HEK293 (cell line): ENCODE measurements around the gene NABP2.

Experiments
- CTCF ChIA-PET: fragments of 350-600 bp; formaldehyde crosslinking; extraction: SDS; loops from one replicate; lab custom pipeline; 2021; ENCODE audit warnings: antibody characterized with exemption; lab: Yijun Ruan, JAX
- POLR2A ChIA-PET: fragments of 300-600 bp; formaldehyde crosslinking; extraction: SDS; loops from one replicate; lab custom pipeline; 2020; ENCODE audit warnings: antibody characterized with exemption, inconsistent platforms; lab: Yijun Ruan, JAX
- H3K27ac ChIP-seq: fragments of 200-500 bp; sonication (Bioruptor generic); 2 replicates; pipeline ENCODE4 v1.5.1; 2014; ENCODE audit warnings: low read depth, low read length, control low read depth, inconsistent platforms; ENCODE audit errors: extremely low read depth
- H3K36me3 ChIP-seq, 2 experiments: fragments of 200-500 bp in 1 of 2; sonication (Bioruptor generic) in 1 of 2; 1 replicate in 1 of 2; 2 replicates in 1 of 2; pipeline ENCODE4 v1.5.1; 2014 to 2017; ENCODE audit warnings: inconsistent platforms in 2 of 2, low read length in 2 of 2; ENCODE audit not compliant: control insufficient read depth in 2 of 2, insufficient read depth in 1 of 2
- H3K4me1 ChIP-seq: fragments of 200-500 bp; sonication (Bioruptor generic); 2 replicates; pipeline ENCODE4 v1.5.1; 2014; ENCODE audit warnings: mild to moderate bottlenecking, low read length, inconsistent platforms; ENCODE audit not compliant: control insufficient read depth, insufficient read depth
- H3K4me3 ChIP-seq: 2 replicates; pipeline ENCODE4 v1.5.1; 2011; ENCODE audit warnings: low read depth, mild to moderate bottlenecking, control low read depth, low read length, moderate library complexity
- H3K9me3 ChIP-seq: fragments of 200-500 bp; sonication (Bioruptor generic); 2 replicates; pipeline ENCODE4 v1.5.1; 2014; ENCODE audit warnings: low read depth, low read length, inconsistent platforms; ENCODE audit not compliant: control insufficient read depth, insufficient read depth
- BCL11A ChIP-seq: fragments of 450-650 bp; formaldehyde crosslinking; IDR thresholded peaks from 2 replicates; pipeline ENCODE4 v1.5.1; 2016; ENCODE audit warnings: low read depth, missing biosample characterization, missing genetic modification characterization
- EGR2 ChIP-seq: fragments of 450-650 bp; formaldehyde crosslinking; IDR thresholded peaks from 2 replicates; pipeline ENCODE4 v1.5.1; 2016; ENCODE audit warnings: low read depth, missing biosample characterization, missing genetic modification characterization
- GLI4 ChIP-seq: fragments of 450-650 bp; formaldehyde crosslinking; IDR thresholded peaks from 2 replicates; pipeline ENCODE4 v1.5.1; 2016; ENCODE audit warnings: missing biosample characterization, missing genetic modification characterization
- KLF7 ChIP-seq: fragments of 450-650 bp; formaldehyde crosslinking; IDR thresholded peaks from 2 replicates; pipeline ENCODE4 v1.5.1; 2016; ENCODE audit warnings: missing biosample characterization, missing genetic modification characterization, borderline replicate concordance
- KLF9 ChIP-seq: fragments of 450-650 bp; formaldehyde crosslinking; IDR thresholded peaks from 2 replicates; pipeline ENCODE4 v1.5.1; 2016; ENCODE audit warnings: missing biosample characterization, missing genetic modification characterization, low read depth
- MEIS1 ChIP-seq: sonication (generic); formaldehyde crosslinking; IDR thresholded peaks from 2 replicates; pipeline ENCODE4 v1.8.1; 2022; ENCODE audit warnings: missing genetic modification reagents, mild to moderate bottlenecking, borderline replicate concordance
- PRDM1 ChIP-seq: fragments of 450-650 bp; formaldehyde crosslinking; IDR thresholded peaks from 2 replicates; pipeline ENCODE4; 2016; ENCODE audit warnings: missing biosample characterization, missing genetic modification characterization
- SALL2 ChIP-seq: fragments of 450-650 bp; formaldehyde crosslinking; IDR thresholded peaks from 2 replicates; pipeline ENCODE4 v1.5.0; 2017; ENCODE audit warnings: missing biosample characterization, mild to moderate bottlenecking, missing genetic modification characterization, borderline replicate concordance
- ZBTB17 ChIP-seq: fragments of 450-650 bp; formaldehyde crosslinking; IDR thresholded peaks from 2 replicates; pipeline ENCODE4 v1.5.1; 2016; ENCODE audit warnings: missing biosample characterization, missing genetic modification characterization
- ZFHX2 ChIP-seq: fragments of 450-650 bp; formaldehyde crosslinking; conservative IDR thresholded peaks from 2 replicates; pipeline ENCODE4 v1.5.1; 2016; ENCODE audit warnings: missing biosample characterization, missing genetic modification characterization
- ZNF10 ChIP-seq: fragments of 450-650 bp; formaldehyde crosslinking; IDR thresholded peaks from 2 replicates; pipeline ENCODE4 v1.5.1; 2017; ENCODE audit warnings: missing biosample characterization, missing genetic modification characterization
- ZNF138 ChIP-seq: fragments of 450-650 bp; formaldehyde crosslinking; IDR thresholded peaks from 2 replicates; pipeline ENCODE4 v1.5.1; 2016; ENCODE audit warnings: missing biosample characterization, missing genetic modification characterization, borderline replicate concordance
- ZNF202 ChIP-seq: fragments of 450-650 bp; formaldehyde crosslinking; IDR thresholded peaks from 2 replicates; pipeline ENCODE4 v1.5.1; 2016; ENCODE audit warnings: missing biosample characterization, missing genetic modification characterization, borderline replicate concordance
- ZNF292 ChIP-seq: fragments of 450-650 bp; formaldehyde crosslinking; IDR thresholded peaks from 2 replicates; pipeline ENCODE4 v1.5.1; 2016; ENCODE audit warnings: low read depth, missing biosample characterization, missing genetic modification characterization, borderline replicate concordance
- ZNF324 ChIP-seq: fragments of 450-650 bp; formaldehyde crosslinking; IDR thresholded peaks from 2 replicates; pipeline ENCODE4 v1.5.1; 2016; ENCODE audit warnings: missing biosample characterization, missing genetic modification characterization
- ZNF433 ChIP-seq: fragments of 450-650 bp; formaldehyde crosslinking; IDR thresholded peaks from 2 replicates; pipeline ENCODE4 v1.5.1; 2016; ENCODE audit warnings: missing biosample characterization, missing genetic modification characterization, low read depth
- ZNF529 ChIP-seq: fragments of 450-650 bp; formaldehyde crosslinking; IDR thresholded peaks from 2 replicates; pipeline ENCODE4 v1.5.1; 2017; ENCODE audit warnings: missing genetic modification characterization, missing biosample characterization; ENCODE audit not compliant: insufficient replicate concordance
- ZNF544 ChIP-seq: fragments of 450-650 bp; formaldehyde crosslinking; IDR thresholded peaks from 2 replicates; pipeline ENCODE4 v1.5.0; 2017; ENCODE audit warnings: missing biosample characterization, missing genetic modification characterization
- ZNF610 ChIP-seq: fragments of 450-650 bp; formaldehyde crosslinking; IDR thresholded peaks from 2 replicates; pipeline ENCODE4 v1.5.1; 2016; ENCODE audit warnings: missing biosample characterization, missing genetic modification characterization, borderline replicate concordance
- ZNF670 ChIP-seq: fragments of 450-650 bp; formaldehyde crosslinking; IDR thresholded peaks from 2 replicates; pipeline ENCODE4 v1.5.1; 2016; ENCODE audit warnings: missing biosample characterization, missing genetic modification characterization, low read depth
- ZNF747 ChIP-seq: fragments of 450-650 bp; formaldehyde crosslinking; IDR thresholded peaks from 2 replicates; pipeline ENCODE4 v1.5.1; 2016; ENCODE audit warnings: missing biosample characterization, missing genetic modification characterization
- ZNF76 ChIP-seq: fragments of 450-650 bp; formaldehyde crosslinking; IDR thresholded peaks from 2 replicates; pipeline ENCODE4; 2016; ENCODE audit warnings: low read depth, missing biosample characterization, missing genetic modification characterization, borderline replicate concordance
- TF ChIP-seq, protein P1 (sequence below): fragments of 450-650 bp; formaldehyde crosslinking; IDR thresholded peaks from 2 replicates; pipeline ENCODE4 v1.5.1; 2016; ENCODE audit warnings: missing biosample characterization, missing genetic modification characterization
- TF ChIP-seq, protein P2 (sequence below): fragments of 450-650 bp; formaldehyde crosslinking; IDR thresholded peaks from 2 replicates; pipeline ENCODE4 v1.5.1; 2016; ENCODE audit warnings: missing biosample characterization, missing genetic modification characterization
- TF ChIP-seq, protein P3 (sequence below): fragments of 450-650 bp; formaldehyde crosslinking; optimal IDR thresholded peaks from 2 replicates; pipeline ENCODE3; 2016; ENCODE audit warnings: missing biosample characterization, mild to moderate bottlenecking, missing genetic modification characterization
- TF ChIP-seq, protein P4 (sequence below): fragments of 450-650 bp; formaldehyde crosslinking; IDR thresholded peaks from 2 replicates; pipeline ENCODE4 v1.5.1; 2016; ENCODE audit warnings: missing biosample characterization, missing genetic modification characterization
- TF ChIP-seq, protein P5 (sequence below): fragments of 450-650 bp; formaldehyde crosslinking; IDR thresholded peaks from 2 replicates; pipeline ENCODE4 v1.5.1; 2017; ENCODE audit warnings: missing biosample characterization, missing genetic modification characterization

NABP2 gene

GRCh38 chr12:56266693-56267442 lies 42.7 kb downstream of the NABP2 start, which contains the start of gene COQ10A (continued):
- TF ChIP-seq, protein P1, sequence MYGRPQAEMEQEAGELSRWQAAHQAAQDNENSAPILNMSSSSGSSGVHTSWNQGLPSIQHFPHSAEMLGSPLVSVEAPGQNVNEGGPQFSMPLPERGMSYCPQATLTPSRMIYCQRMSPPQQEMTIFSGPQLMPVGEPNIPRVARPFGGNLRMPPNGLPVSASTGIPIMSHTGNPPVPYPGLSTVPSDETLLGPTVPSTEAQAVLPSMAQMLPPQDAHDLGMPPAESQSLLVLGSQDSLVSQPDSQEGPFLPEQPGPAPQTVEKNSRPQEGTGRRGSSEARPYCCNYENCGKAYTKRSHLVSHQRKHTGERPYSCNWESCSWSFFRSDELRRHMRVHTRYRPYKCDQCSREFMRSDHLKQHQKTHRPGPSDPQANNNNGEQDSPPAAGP, result peak; percentile 96
- TF ChIP-seq SALL2 (tag by site-specific recombination), result no peak

- no peaks in the 10 kb centered on the region; the same call in 1 of the 2 replicates for H3K4me1 ChIP-seq
- TF ChIP-seq ZFHX2 (tag by site-specific recombination), result peak; percentile 48; the same call in 1 of the 2 replicates
- no peak for TF ChIP-seq ZNF544 (tag by site-specific recombination)
- TF ChIP-seq ZNF202 (tag by site-specific recombination), result no peak
- no peak for TF ChIP-seq ZNF610 (tag by site-specific recombination)
- 0 out of 2 replicates have a peak, but pooled peaks have one; percentile 54 for TF ChIP-seq PRDM1 (tag by site-specific recombination)
- peak; percentile 63 for TF ChIP-seq BCL11A
- TF ChIP-seq, protein P2, sequence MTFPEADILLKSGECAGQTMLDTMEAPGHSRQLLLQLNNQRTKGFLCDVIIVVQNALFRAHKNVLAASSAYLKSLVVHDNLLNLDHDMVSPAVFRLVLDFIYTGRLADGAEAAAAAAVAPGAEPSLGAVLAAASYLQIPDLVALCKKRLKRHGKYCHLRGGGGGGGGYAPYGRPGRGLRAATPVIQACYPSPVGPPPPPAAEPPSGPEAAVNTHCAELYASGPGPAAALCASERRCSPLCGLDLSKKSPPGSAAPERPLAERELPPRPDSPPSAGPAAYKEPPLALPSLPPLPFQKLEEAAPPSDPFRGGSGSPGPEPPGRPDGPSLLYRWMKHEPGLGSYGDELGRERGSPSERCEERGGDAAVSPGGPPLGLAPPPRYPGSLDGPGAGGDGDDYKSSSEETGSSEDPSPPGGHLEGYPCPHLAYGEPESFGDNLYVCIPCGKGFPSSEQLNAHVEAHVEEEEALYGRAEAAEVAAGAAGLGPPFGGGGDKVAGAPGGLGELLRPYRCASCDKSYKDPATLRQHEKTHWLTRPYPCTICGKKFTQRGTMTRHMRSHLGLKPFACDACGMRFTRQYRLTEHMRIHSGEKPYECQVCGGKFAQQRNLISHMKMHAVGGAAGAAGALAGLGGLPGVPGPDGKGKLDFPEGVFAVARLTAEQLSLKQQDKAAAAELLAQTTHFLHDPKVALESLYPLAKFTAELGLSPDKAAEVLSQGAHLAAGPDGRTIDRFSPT (tag by site-specific recombination), result no peak
- TF ChIP-seq ZNF138 (tag by site-specific recombination), result no peak
- TF ChIP-seq KLF7 (tag by site-specific recombination), result no peak
- TF ChIP-seq ZNF76, result no peak
- TF ChIP-seq ZBTB17 (tag by site-specific recombination), result 0 out of 2 replicates have a peak, but pooled peaks have one; percentile 14
- TF ChIP-seq, protein P3, sequence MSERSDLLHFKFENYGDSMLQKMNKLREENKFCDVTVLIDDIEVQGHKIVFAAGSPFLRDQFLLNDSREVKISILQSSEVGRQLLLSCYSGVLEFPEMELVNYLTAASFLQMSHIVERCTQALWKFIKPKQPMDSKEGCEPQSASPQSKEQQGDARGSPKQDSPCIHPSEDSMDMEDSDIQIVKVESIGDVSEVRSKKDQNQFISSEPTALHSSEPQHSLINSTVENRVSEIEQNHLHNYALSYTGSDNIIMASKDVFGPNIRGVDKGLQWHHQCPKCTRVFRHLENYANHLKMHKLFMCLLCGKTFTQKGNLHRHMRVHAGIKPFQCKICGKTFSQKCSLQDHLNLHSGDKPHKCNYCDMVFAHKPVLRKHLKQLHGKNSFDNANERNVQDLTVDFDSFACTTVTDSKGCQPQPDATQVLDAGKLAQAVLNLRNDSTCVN (tag by site-specific recombination), result no peak
- peak; percentile 53; the same call in 1 of the 2 replicates for TF ChIP-seq EGR2
- TF ChIP-seq KLF9 (tag by site-specific recombination), result peak; percentile 15; the same call in 1 of the 2 replicates
- TF ChIP-seq, protein P4, sequence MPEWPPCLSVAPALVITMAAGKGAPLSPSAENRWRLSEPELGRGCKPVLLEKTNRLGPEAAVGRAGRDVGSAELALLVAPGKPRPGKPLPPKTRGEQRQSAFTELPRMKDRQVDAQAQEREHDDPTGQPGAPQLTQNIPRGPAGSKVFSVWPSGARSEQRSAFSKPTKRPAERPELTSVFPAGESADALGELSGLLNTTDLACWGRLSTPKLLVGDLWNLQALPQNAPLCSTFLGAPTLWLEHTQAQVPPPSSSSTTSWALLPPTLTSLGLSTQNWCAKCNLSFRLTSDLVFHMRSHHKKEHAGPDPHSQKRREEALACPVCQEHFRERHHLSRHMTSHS (tag by site-specific recombination), result no peak
- no peak for TF ChIP-seq GLI4 (tag by site-specific recombination)
- no peak for TF ChIP-seq ZNF670 (tag by site-specific recombination)
- no peak for TF ChIP-seq ZNF324 (tag by site-specific recombination)
- TF ChIP-seq, protein P5, sequence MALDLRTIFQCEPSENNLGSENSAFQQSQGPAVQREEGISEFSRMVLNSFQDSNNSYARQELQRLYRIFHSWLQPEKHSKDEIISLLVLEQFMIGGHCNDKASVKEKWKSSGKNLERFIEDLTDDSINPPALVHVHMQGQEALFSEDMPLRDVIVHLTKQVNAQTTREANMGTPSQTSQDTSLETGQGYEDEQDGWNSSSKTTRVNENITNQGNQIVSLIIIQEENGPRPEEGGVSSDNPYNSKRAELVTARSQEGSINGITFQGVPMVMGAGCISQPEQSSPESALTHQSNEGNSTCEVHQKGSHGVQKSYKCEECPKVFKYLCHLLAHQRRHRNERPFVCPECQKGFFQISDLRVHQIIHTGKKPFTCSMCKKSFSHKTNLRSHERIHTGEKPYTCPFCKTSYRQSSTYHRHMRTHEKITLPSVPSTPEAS (tag by site-specific recombination), result no peak
- no peak for TF ChIP-seq ZNF292
- no peak for TF ChIP-seq ZNF433 (tag by site-specific recombination)
- no peak for TF ChIP-seq ZNF747 (tag by site-specific recombination)
- no peak for TF ChIP-seq MEIS1 (CRISPR knock-in tag)
- no peak for TF ChIP-seq ZNF10 (tag by site-specific recombination)
- no peak for TF ChIP-seq ZNF529 (tag by site-specific recombination)
- TF ChIP-seq, all 188 proteins: peak for 6
- peaks cover 5 to 39% of the 10 kb centered on the region in 2 experiments for H3K36me3 ChIP-seq
- CTCF ChIA-PET, result interaction anchor here (0.6 to 1.4 kb wide), 14 partner anchors 9 to 294 kb away, joined by 3 to 6 read pairs (median 4); partner anchors contain the start of genes ANKRD52 and RAB5B
- POLR2A ChIA-PET, result interaction anchor here (0.6 to 2.9 kb wide), 12 partner anchors 10 to 254 kb away, joined by 3 to 26 read pairs (median 4); partner anchors contain the start of genes ANKRD52, CNPY2, RBMS2 and RNF41
- peak overlapping the region; percentile 62; the same call in 1 of the 2 replicates for H3K27ac ChIP-seq
- H3K9me3 ChIP-seq, result no peaks in the 10 kb centered on the region
- peak overlapping the region; percentile 65 for H3K4me3 ChIP-seq
Observed at GRCh38 chr12:56267443-56268071, 43.4 kb downstream of the NABP2 start.
